Karpas-422 (cell line): ENCODE results near the gene C1QTNF5. TPM values are rescaled to one million over a fixed set of nuclear protein-coding genes. Genes with fewer than 3 reads are reported as not detected.

Source experiments
- DNase-seq: peaks from one replicate; pipeline ENCODE4 v3.0.0-alpha.2; 2015
- H2AFZ ChIP-seq: fragments of 200-600 bp; sonication (generic); 2 replicates; pipeline ENCODE4 v1.6.1; 2014; ENCODE audit warnings: antibody characterized with exemption, low read length, mixed read lengths
- H3K27ac ChIP-seq: fragments of 200-600 bp; sonication (generic); 2 replicates; pipeline ENCODE4 v1.5.1; 2014; ENCODE audit warnings: mild to moderate bottlenecking, low read length, moderate library complexity
- H3K27me3 ChIP-seq: fragments of 200-600 bp; sonication (generic); 2 replicates; pipeline ENCODE4 v1.6.1; 2014; ENCODE audit warnings: low read length, mixed read lengths
- H3K36me3 ChIP-seq: fragments of 200-600 bp; sonication (generic); 2 replicates; pipeline ENCODE4 v1.6.1; 2014; ENCODE audit warnings: low read length, mixed read lengths; ENCODE audit not compliant: insufficient read depth
- H3K4me1 ChIP-seq: fragments of 200-600 bp; sonication (generic); 2 replicates; pipeline ENCODE4 v1.6.1; 2014; ENCODE audit warnings: mild to moderate bottlenecking, low read length, mixed read lengths
- H3K4me2 ChIP-seq: fragments of 200-600 bp; sonication (generic); 2 replicates; pipeline ENCODE4 v1.6.1; 2014; ENCODE audit warnings: low read length, low read depth, mild to moderate bottlenecking; ENCODE audit not compliant: poor library complexity, severe bottlenecking
- H3K4me3 ChIP-seq: fragments of 200-600 bp; sonication (generic); 2 replicates; pipeline ENCODE4 v1.5.1; 2014; ENCODE audit warnings: mild to moderate bottlenecking, antibody characterized with exemption, low read length, mixed read lengths
- H3K79me2 ChIP-seq: fragments of 200-600 bp; sonication (generic); 2 replicates; pipeline ENCODE4 v1.6.1; 2014; ENCODE audit warnings: mild to moderate bottlenecking, low read length, mixed read lengths
- H3K9ac ChIP-seq: fragments of 200-600 bp; sonication (generic); 2 replicates; pipeline ENCODE4 v1.6.0; 2014; ENCODE audit warnings: low read length
- H3K9me2 ChIP-seq: fragments of 200-600 bp; sonication (generic), shearing (Covaris generic); replicated peaks from 2 replicates; pipeline ENCODE4 v1.6.0; 2014; ENCODE audit warnings: mild to moderate bottlenecking, low read length, moderate library complexity; ENCODE audit not compliant: insufficient read depth
- H3K9me3 ChIP-seq: fragments of 300-700, 200-600 bp; sonication (generic); 2 replicates; pipeline ENCODE4 v1.6.1; 2014; ENCODE audit warnings: low read length, mixed read lengths
- H4K20me1 ChIP-seq: fragments of 200-600 bp; sonication (generic); 2 replicates; pipeline ENCODE4 v1.6.1; 2014; ENCODE audit warnings: mild to moderate bottlenecking, antibody characterized with exemption, low read length, low read depth; ENCODE audit not compliant: insufficient read depth
- total RNA-seq: library from RNA; depleted of rRNA; stranded (reverse); fragments of >200 nt; shearing (Covaris generic); gene quantifications from 2 replicates; pipeline ENCODE4 v1.2.3, GENCODE V29; 2014; ENCODE audit warnings: low replicate concordance

C1QTNF5 gene
- total RNA-seq, 1 experiment from 2014 or later = not detected

DNA sequence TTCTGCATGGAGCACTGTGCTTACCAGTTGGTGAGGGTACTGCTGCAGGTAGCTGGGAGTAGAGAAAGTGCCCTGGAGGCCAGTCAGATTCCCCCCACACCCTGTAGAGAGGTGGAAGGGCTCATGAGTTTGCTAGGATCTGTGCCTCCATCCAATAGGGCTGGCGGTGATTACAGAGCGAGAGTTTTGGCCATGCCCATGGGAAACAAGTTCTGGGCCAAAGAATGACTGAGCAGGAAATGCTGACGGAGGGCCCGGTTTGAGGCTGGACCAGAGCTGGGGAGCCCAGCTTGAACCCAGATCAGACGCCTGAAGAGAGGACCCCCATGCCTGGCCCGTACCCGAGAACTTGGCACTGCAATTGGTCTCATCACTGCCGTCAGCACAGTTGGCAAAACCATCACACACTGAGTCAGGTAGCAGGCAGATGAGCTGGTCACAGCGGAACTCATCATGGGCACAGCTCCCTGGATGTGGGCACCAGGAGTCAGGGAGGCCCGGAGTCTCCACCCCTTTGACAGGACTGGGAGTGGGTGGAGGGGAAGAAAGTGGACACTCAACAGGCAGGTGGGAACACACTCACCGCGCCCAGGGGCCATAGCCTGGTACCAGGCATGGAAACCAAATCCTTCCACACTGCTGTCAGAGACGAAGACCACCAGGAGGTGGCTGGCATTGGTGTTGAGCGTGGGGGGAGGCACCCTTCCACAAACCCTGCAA, 3.8 kb upstream of the C1QTNF5 start:
- no peak for DNase-seq
- Histone ChIP-seq H3K9ac (no peak overlapping the region), H4K20me1 (no peaks in the 10 kb centered on the region), H3K4me2 (no peak overlapping the region), H3K4me1 (no peaks in the 10 kb centered on the region), H3K9me2 (no peaks in the 10 kb centered on the region), H3K27ac (no peak overlapping the region), H2AFZ (no peak overlapping the region), H3K9me3 (no peaks in the 10 kb centered on the region), H3K27me3 (no peaks in the 10 kb centered on the region), H3K36me3 (no peaks in the 10 kb centered on the region), H3K4me3 (no peak overlapping the region), H3K79me2 (no peaks in the 10 kb centered on the region)

DNA sequence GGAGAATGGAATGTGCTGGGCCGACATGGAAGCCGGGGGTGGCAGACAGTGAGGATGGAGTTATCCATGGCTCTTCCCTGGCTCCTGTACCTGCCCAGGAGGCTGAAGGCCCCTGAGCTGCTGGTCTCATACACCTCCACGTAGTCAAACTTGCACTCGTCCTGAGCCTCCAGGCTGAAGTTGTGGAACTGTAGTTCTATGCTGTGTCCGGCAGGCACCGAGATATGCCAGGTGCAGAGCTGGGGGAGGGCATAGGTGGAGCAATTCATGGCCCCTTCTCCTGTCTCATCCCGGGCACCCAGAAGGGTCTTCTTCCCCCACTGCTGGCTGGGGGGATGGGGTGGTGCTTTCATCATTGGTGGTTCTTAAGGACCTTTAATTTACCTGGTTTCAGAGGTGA, 3.0 kb upstream of the C1QTNF5 start:
- no peaks in the 10 kb centered on the region for H3K36me3 ChIP-seq
- H4K20me1 ChIP-seq = no peaks in the 10 kb centered on the region
- no peaks in the 10 kb centered on the region for H3K9me2 ChIP-seq
- no peak overlapping the region for H2AFZ ChIP-seq
- no peaks in the 10 kb centered on the region for H3K79me2 ChIP-seq
- no peak overlapping the region for H3K9ac ChIP-seq
- no peaks in the 10 kb centered on the region for H3K27me3 ChIP-seq
- no peaks in the 10 kb centered on the region; the same call in 1 of the 2 replicates for H3K4me1 ChIP-seq
- H3K4me3 ChIP-seq = no peak overlapping the region
- H3K4me2 ChIP-seq = no peak overlapping the region
- H3K9me3 ChIP-seq = no peaks in the 10 kb centered on the region
- DNase-seq = no peak
- H3K27ac ChIP-seq = no peak overlapping the region

DNA sequence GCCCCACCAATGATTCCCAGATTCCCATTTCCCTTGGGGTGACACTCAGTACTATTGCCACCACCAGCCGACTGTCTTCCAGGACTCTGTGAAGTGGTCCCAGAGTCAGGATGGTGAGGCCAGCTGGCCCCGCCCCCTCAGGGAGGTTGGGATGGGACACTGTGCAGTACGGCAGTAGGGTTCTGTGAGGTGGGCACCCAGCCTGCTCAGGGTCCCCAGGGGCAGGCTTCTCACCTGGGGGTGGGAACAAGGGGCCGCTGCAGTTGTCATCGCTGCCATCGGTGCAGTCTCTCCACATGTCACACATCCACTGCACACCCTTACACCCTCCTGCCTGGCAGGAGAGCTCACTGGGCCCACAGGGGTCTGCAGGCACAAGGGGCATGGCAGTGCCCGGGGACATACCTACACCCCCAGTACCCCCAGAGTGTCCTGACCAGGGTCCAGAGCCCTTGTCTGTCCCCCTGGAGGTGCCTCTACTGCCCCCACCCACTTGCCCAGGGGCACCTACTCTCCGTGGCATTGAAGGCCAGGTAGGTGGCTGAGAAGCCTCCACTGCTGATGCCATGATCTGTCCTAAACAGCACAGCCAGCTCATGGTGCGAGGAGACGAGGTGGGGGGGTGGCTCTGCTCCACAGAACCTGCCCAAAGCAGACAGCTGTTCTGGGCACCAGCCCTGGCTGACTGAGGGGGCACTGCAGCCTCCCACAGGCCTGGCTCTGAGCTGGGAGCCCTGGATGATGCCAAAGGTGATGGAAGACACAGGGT, 1.9 kb upstream of the C1QTNF5 start:
- Histone ChIP-seq H3K4me3 (no peak overlapping the region), H3K4me2 (no peak overlapping the region), H3K79me2 (no peaks in the 10 kb centered on the region), H3K9me3 (no peaks in the 10 kb centered on the region), H3K4me1 (peaks cover 9% of the 10 kb centered on the region), H3K27ac (no peak overlapping the region), H3K9ac (no peak overlapping the region), H3K36me3 (no peaks in the 10 kb centered on the region), H3K9me2 (no peaks in the 10 kb centered on the region), H4K20me1 (no peaks in the 10 kb centered on the region), H3K27me3 (no peaks in the 10 kb centered on the region), H2AFZ (no peak overlapping the region)
- DNase-seq = no peak

DNA sequence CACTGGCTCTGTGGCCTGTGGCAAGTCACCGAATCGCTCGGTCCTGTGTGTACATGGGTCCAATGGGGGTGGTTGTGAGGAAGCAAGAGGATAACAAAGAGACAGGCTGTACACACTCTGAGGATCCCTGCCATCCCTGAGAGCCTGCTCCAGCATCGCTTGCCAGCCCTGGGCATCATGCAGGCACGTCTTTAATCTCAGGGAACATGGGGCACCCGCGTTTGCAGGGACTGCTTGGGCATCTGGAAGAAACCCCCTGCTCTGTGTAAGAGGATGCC, 1.3 kb upstream of the C1QTNF5 start:
- H4K20me1 ChIP-seq = no peaks in the 10 kb centered on the region
- no peaks in the 10 kb centered on the region for H3K9me2 ChIP-seq
- peaks cover 9% of the 10 kb centered on the region for H3K4me1 ChIP-seq
- DNase-seq = no peak
- no peaks in the 10 kb centered on the region for H3K27me3 ChIP-seq
- no peak overlapping the region for H3K9ac ChIP-seq
- no peaks in the 10 kb centered on the region for H3K79me2 ChIP-seq
- no peak overlapping the region for H3K27ac ChIP-seq
- no peak overlapping the region for H3K4me3 ChIP-seq
- H2AFZ ChIP-seq = no peak overlapping the region
- no peaks in the 10 kb centered on the region for H3K9me3 ChIP-seq
- H3K4me2 ChIP-seq = no peak overlapping the region
- H3K36me3 ChIP-seq = no peaks in the 10 kb centered on the region

DNA sequence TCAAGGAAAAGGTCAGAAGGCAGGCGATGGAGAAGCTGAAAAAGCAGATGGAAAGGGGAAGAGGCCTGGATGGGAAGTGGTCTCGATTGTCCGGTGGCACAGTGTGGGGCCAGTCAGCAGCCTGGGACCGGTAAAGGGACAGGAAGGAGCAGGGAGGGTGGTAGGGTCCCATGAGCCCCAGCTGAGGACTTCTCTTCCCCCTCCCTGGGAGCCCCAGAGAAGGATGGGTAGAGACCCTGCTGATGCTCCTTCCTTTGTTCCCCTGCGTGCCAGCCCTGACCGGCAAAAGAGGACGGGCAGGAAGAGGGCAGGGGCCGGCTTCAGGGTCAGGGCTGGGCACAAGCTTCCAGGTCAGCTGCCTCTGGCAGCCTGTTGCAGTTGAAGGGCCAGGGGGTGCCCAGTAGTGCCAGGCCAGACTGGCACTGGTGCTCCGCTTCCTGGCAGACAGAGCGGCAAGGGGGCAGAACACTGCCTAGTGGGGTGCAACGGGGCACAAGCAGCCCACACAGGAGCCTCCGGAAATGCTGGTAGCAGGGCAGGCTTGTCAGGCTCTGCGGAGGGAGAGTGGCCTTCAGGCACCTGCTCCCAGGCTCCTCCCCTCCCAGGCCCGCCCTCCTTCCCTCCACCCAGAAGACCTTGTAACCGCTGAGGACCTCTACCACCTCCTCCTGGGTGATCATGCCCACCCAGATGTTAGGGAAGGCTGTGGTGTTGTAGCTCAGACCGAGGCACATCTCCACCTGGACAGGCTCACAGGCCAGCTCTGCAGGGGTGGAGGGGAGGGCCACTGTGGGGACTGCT, 739 bp upstream of the C1QTNF5 start:
- no peak overlapping the region for H3K4me2 ChIP-seq
- no peaks in the 10 kb centered on the region for H4K20me1 ChIP-seq
- H3K4me3 ChIP-seq = no peak overlapping the region
- H3K9ac ChIP-seq = no peak overlapping the region
- H3K36me3 ChIP-seq = no peaks in the 10 kb centered on the region
- H3K4me1 ChIP-seq = peaks cover 9% of the 10 kb centered on the region
- H3K27ac ChIP-seq = no peak overlapping the region
- no peaks in the 10 kb centered on the region for H3K79me2 ChIP-seq
- H3K27me3 ChIP-seq = no peaks in the 10 kb centered on the region
- no peak overlapping the region for H2AFZ ChIP-seq
- H3K9me3 ChIP-seq = no peaks in the 10 kb centered on the region
- DNase-seq = no peak
- H3K9me2 ChIP-seq = no peaks in the 10 kb centered on the region

DNA sequence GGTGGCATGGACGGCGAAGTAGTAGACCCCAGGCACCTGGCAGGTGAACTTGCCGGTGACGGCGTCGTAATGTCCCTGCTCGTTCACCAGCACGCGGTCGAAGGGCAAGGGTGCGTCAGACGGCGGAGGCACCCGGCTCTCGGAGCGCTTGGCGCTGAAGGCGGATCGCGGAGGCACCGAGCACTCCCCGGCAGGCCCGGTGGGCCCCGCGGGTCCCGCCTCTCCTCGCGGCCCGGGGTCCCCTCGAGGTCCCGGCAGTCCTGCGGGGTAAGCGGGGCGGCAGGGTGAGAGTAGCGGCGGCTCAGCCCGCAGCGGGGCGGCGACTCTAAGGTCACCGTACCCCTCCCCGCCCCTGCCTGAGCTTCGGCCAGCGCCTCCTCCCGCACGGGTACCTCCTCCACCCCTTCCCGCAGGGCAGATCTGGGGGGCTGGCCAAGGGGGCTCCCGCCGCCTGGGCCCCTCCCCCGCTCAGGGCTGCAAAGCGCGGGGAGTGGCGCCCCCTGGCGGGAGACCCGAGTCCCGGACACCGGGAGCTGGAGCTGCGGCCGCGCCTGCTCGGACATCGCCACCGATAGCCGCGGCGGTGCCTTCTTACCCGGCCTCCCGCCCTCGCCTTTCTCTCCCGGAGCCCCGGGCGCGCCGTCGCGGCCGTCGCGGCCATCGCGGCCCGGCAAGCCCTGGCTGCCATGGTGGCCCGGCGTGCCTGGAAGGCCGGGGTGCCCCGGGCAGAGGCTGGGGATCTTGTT, 921 bp downstream of the C1QTNF5 start:
- DNase-seq = no peak
- Histone ChIP-seq H2AFZ (no peak overlapping the region), H3K4me2 (no peak overlapping the region), H3K27ac (no peak overlapping the region), H3K27me3 (no peaks in the 10 kb centered on the region), H3K9ac (no peak overlapping the region), H4K20me1 (no peaks in the 10 kb centered on the region), H3K4me1 (peaks cover 17% of the 10 kb centered on the region), H3K9me2 (no peaks in the 10 kb centered on the region), H3K79me2 (peaks cover 8% of the 10 kb centered on the region; the same call in 1 of the 2 replicates), H3K36me3 (no peaks in the 10 kb centered on the region), H3K9me3 (no peaks in the 10 kb centered on the region), H3K4me3 (no peak overlapping the region)

DNA sequence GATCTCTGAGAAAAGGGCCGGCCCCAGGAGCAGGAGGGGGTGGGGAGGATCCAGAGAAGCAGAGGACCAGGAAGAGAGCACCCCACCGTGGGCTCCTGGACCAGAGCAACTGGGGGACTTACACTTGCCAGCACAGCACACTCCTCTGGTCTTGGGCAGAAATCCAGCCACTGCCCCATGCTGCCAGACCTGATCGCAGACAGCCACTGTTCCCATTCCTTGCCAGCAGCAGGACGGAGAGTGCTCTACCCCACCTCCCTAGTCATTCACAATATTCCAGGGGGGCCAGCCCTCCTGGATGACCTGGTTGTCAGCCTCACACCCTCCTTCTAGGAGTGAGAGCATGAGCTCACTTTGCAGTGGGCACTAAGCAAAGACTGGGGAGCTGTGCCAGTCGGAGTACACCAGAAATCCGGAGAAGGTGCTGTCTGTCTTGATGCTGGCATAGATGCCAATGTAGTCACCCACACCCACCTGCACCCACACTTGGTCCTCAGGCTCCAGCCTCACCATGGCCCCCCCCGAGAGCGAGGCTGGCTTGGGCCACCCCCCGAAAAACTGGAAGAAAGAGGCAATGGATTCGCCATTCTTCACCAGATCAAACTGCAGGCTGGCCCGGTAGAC, 1.6 kb downstream of the C1QTNF5 start:
- Histone ChIP-seq H3K9me2 (no peaks in the 10 kb centered on the region), H3K9me3 (no peaks in the 10 kb centered on the region), H2AFZ (no peak overlapping the region), H3K4me3 (no peak overlapping the region), H3K79me2 (peaks cover 10% of the 10 kb centered on the region; the same call in 1 of the 2 replicates), H3K27ac (no peak overlapping the region), H3K9ac (no peak overlapping the region), H3K4me1 (peaks cover 17% of the 10 kb centered on the region), H3K27me3 (no peaks in the 10 kb centered on the region), H4K20me1 (no peaks in the 10 kb centered on the region), H3K36me3 (no peaks in the 10 kb centered on the region), H3K4me2 (no peak overlapping the region)
- DNase-seq = no peak
